ENCODE results near the gene TM9SF4. TPM values are rescaled to one million over a fixed set of nuclear protein-coding genes. Genes with fewer than 3 reads are reported as not detected.

Gene TM9SF4
- polyA plus RNA-seq, 3 donors = 49.7 to 78.5 (median 78.3) TPM

DNA sequence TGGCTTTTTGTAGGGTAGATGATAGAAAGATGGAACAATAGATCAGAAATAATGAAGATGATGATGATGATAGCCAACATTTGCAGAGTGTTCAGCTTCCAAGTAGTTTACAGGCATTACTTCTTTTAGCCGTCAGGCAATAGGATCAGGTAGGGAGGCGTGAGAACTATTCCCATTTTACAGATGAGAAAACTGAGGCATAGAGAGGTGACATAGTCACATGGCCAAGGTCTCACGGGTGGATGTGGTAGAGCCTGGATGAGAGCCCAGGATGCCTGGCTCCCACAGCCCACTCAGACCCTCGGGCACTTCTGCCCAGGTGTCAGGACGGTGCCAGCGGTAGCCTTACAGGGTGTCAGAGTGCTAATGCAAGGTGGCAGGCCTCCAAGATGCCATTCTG is 26.0 kb upstream of the TM9SF4 start:
- peaks cover 23% of the 10 kb centered on the region for H3K79me2 ChIP-seq (ENCODE audit: insufficient read depth, low read length)
- H3K4me2 ChIP-seq (replicated peaks; ENCODE audit: extremely low read depth, low read length, poor library complexity, severe bottlenecking) = no peak overlapping the region
- H3K27ac ChIP-seq (ENCODE audit: low read depth in 1 of 2, low read length in 2 of 2) = peak overlapping the region in 1 of 2 donors; percentile 63
- H3K27ac Mint-ChIP-seq = peak overlapping the region in 4 of 7 donors; percentile 30 to 74 (median 62)
- H3K9me3 ChIP-seq (replicated peaks in 1 of 2; ENCODE audit: control insufficient read depth in 1 of 2, insufficient read depth in 1 of 2, low read length in 2 of 2) = no peaks in the 10 kb centered on the region
- peaks cover 41% of the 10 kb centered on the region for H3K4me1 Mint-ChIP-seq
- no peaks in the 10 kb centered on the region for H3K9me3 Mint-ChIP-seq
- no peak for DNase-seq
- no peak overlapping the region for H3K4me3 ChIP-seq (replicated peaks in 1 of 3; ENCODE audit: low read depth in 2 of 3, low read length in 3 of 3)
- peaks cover 94 to 100% of the 10 kb centered on the region in 2 donors for H3K36me3 Mint-ChIP-seq
- no peak overlapping the region for H3K4me3 Mint-ChIP-seq
- H3K9ac ChIP-seq (ENCODE audit: insufficient read depth, low read length, poor library complexity, severe bottlenecking) = no peak overlapping the region
- H3K27me3 ChIP-seq (ENCODE audit: control insufficient read depth in 2 of 2, insufficient read depth in 2 of 2, low read length in 2 of 2) = no peaks in the 10 kb centered on the region
- H3K36me3 ChIP-seq (replicated peaks in 1 of 2; ENCODE audit: control insufficient read depth in 1 of 2, insufficient read depth in 2 of 2, low read length in 2 of 2) = peaks cover 93 to 100% of the 10 kb centered on the region in 2 donors
- whole genome bisulfite sequencing (ENCODE audit: insufficient coverage) = 94% methylated on average over 6 of the region's 6 CpGs
- H3K27me3 Mint-ChIP-seq (ENCODE audit: low read depth in 3 of 3) = peaks cover 0 to 1% (median 0%) of the 10 kb centered on the region in 3 donors
- peaks cover 97% of the 10 kb centered on the region for H4K20me1 ChIP-seq (ENCODE audit: insufficient read depth, low read length)
- H2AFZ ChIP-seq (ENCODE audit: insufficient read depth, low read depth, low read length, poor library complexity, severe bottlenecking) = no peak overlapping the region
- intact Hi-C loops (cut with micrococcal nuclease) = loop anchor here in 1 of 2 donors (5.0 kb wide), 1 partner anchor 56 kb away; no protein-coding TSS in a partner anchor
- TF ChIP-seq, protein P1, sequence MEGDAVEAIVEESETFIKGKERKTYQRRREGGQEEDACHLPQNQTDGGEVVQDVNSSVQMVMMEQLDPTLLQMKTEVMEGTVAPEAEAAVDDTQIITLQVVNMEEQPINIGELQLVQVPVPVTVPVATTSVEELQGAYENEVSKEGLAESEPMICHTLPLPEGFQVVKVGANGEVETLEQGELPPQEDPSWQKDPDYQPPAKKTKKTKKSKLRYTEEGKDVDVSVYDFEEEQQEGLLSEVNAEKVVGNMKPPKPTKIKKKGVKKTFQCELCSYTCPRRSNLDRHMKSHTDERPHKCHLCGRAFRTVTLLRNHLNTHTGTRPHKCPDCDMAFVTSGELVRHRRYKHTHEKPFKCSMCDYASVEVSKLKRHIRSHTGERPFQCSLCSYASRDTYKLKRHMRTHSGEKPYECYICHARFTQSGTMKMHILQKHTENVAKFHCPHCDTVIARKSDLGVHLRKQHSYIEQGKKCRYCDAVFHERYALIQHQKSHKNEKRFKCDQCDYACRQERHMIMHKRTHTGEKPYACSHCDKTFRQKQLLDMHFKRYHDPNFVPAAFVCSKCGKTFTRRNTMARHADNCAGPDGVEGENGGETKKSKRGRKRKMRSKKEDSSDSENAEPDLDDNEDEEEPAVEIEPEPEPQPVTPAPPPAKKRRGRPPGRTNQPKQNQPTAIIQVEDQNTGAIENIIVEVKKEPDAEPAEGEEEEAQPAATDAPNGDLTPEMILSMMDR (IDR thresholded peaks at IDR 0.05) = no peak
- H3K4me1 ChIP-seq (ENCODE audit: control insufficient read depth in 1 of 2, insufficient read depth in 2 of 2, low read length in 2 of 2) = peaks cover 18 to 39% of the 10 kb centered on the region in 2 donors

DNA sequence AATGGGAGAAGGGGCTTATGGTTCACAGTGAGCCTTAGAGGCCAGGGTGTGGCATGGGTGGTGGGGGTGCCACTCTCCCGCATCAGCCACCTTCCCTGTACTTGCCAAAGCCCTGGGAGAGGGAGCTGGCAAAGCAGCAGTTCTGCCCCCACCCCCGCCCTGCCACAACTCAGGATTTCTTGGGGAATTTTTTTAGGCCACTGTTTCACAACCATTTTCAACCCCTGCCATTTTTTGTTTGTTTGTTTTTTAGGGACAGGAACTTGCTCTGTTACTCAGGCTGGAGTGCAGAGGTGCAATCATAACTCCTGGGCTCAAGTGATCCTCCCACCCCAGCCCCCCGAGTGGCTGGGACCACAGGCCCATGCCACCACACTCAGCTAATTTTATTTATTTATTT is 22.4 kb upstream of the TM9SF4 start:
- Mint-ChIP-seq H3K27me3 (ENCODE audit: low read depth in 3 of 3) (peaks cover 0 to 1% (median 0%) of the 10 kb centered on the region in 3 donors), H3K4me1 (peaks cover 38% of the 10 kb centered on the region), H3K9me3 (no peaks in the 10 kb centered on the region), H3K27ac (peak overlapping the region in 4 of 7 donors; percentile 24 to 85 (median 78)), H3K36me3 (peaks cover 93 to 99% of the 10 kb centered on the region in 2 donors), H3K4me3 (no peak overlapping the region)
- H3K36me3 ChIP-seq (replicated peaks in 1 of 2; ENCODE audit: control insufficient read depth in 1 of 2, insufficient read depth in 2 of 2, low read length in 2 of 2) = peaks cover 95 to 100% of the 10 kb centered on the region in 2 donors
- H4K20me1 ChIP-seq (ENCODE audit: insufficient read depth, low read length) = peaks cover 100% of the 10 kb centered on the region
- no peak overlapping the region for H2AFZ ChIP-seq (ENCODE audit: insufficient read depth, low read depth, low read length, poor library complexity, severe bottlenecking)
- no peaks in the 10 kb centered on the region for H3K27me3 ChIP-seq (ENCODE audit: control insufficient read depth in 2 of 2, insufficient read depth in 2 of 2, low read length in 2 of 2)
- peaks cover 18% of the 10 kb centered on the region for H3K79me2 ChIP-seq (ENCODE audit: insufficient read depth, low read length)
- H3K4me2 ChIP-seq (replicated peaks; ENCODE audit: extremely low read depth, low read length, poor library complexity, severe bottlenecking) = no peak overlapping the region
- H3K9me3 ChIP-seq (replicated peaks in 1 of 2; ENCODE audit: control insufficient read depth in 1 of 2, insufficient read depth in 1 of 2, low read length in 2 of 2) = no peaks in the 10 kb centered on the region
- peak overlapping the region; percentile 4 to 61 for H3K27ac ChIP-seq (ENCODE audit: low read depth in 1 of 2, low read length in 2 of 2)
- no peak for DNase-seq
- H3K4me1 ChIP-seq (ENCODE audit: control insufficient read depth in 1 of 2, insufficient read depth in 2 of 2, low read length in 2 of 2) = peaks cover 3 to 24% of the 10 kb centered on the region in 2 donors
- intact Hi-C loops (cut with micrococcal nuclease) = no loop called here
- H3K9ac ChIP-seq (ENCODE audit: insufficient read depth, low read length, poor library complexity, severe bottlenecking) = no peak overlapping the region
- TF ChIP-seq, protein P1 (IDR thresholded peaks at IDR 0.05) = no peak
- no CpG with 5 or more reads among the region's 3 CpGs for WGBS (ENCODE audit: insufficient coverage)
- H3K4me3 ChIP-seq (replicated peaks in 1 of 3; ENCODE audit: low read depth in 2 of 3, low read length in 3 of 3) = no peak overlapping the region
